ENCODE data around the gene ARVCF. TPM values are rescaled to one million over a fixed set of nuclear protein-coding genes. Genes with fewer than 3 reads are reported as not detected.

Gene ARVCF
- total RNA-seq, 1 donor from 2014 or later = 119 TPM

- peaks cover 20% of the 10 kb centered on the region for H3K4me1 Mint-ChIP-seq (ENCODE audit: low read depth, unreplicated experiment)
- peak overlapping the region; percentile 81 for H3K4me3 Mint-ChIP-seq (ENCODE audit: unreplicated experiment)
- peaks cover 3% of the 10 kb centered on the region for H3K36me3 Mint-ChIP-seq (ENCODE audit: unreplicated experiment)
- DNase-seq = no peak
- H3K27me3 Mint-ChIP-seq (ENCODE audit: unreplicated experiment) = peaks cover 13% of the 10 kb centered on the region
- H3K9me3 Mint-ChIP-seq (ENCODE audit: unreplicated experiment) = peaks cover 1% of the 10 kb centered on the region
- no peak for TF ChIP-seq CTCF (IDR thresholded peaks at IDR 0.05; ENCODE audit: partially characterized antibody, unreplicated experiment)
- peak overlapping the region; percentile 95 for H3K27ac Mint-ChIP-seq (ENCODE audit: unreplicated experiment)
Observed at GRCh38 chr22:19943082-19944026, 73.3 kb downstream of the ARVCF start.

GRCh38 chr22:19942157-19943081, 74.2 kb downstream of the ARVCF start:
- no peak for DNase-seq
- Mint-ChIP-seq H3K4me3 (ENCODE audit: unreplicated experiment) (peak overlapping the region; percentile 81), H3K4me1 (ENCODE audit: low read depth, unreplicated experiment) (peaks cover 20% of the 10 kb centered on the region)

GRCh38 chr22:19941365-19942082, 75.1 kb downstream of the ARVCF start, which contains the start of the genes COMT and TXNRD2:
Gene COMT (plus strand): TSS chr22:19941772. CDS start chr22:19962527, 20,755 bp downstream.
Gene TXNRD2 (minus strand): TSS chr22:19941818. CDS start chr22:19941803, 15 bp downstream.
- Mint-ChIP-seq H3K27ac (ENCODE audit: unreplicated experiment) (peak within 1 kb of the TSS; percentile 95), H3K9me3 (ENCODE audit: unreplicated experiment) (peaks cover 1% of the 10 kb centered on the region), H3K4me3 (ENCODE audit: unreplicated experiment) (peak within 1 kb of the TSS; percentile 81), H3K27me3 (ENCODE audit: unreplicated experiment) (peaks cover 13% of the 10 kb centered on the region), H3K36me3 (ENCODE audit: unreplicated experiment) (peaks cover 16% of the 10 kb centered on the region), H3K4me1 (ENCODE audit: low read depth, unreplicated experiment) (peaks cover 16% of the 10 kb centered on the region)
- TF ChIP-seq CTCF (IDR thresholded peaks at IDR 0.05; ENCODE audit: partially characterized antibody, unreplicated experiment) = no peak
- peak; percentile 62 for DNase-seq

More at GRCh38 chr22:19942157-19943081, 74.2 kb downstream of the ARVCF start:
- H3K27ac Mint-ChIP-seq (ENCODE audit: unreplicated experiment) = peak overlapping the region; percentile 95
- H3K9me3 Mint-ChIP-seq (ENCODE audit: unreplicated experiment) = peaks cover 1% of the 10 kb centered on the region
- peaks cover 8% of the 10 kb centered on the region for H3K36me3 Mint-ChIP-seq (ENCODE audit: unreplicated experiment)
- peaks cover 13% of the 10 kb centered on the region for H3K27me3 Mint-ChIP-seq (ENCODE audit: unreplicated experiment)
- TF ChIP-seq CTCF (IDR thresholded peaks at IDR 0.05; ENCODE audit: partially characterized antibody, unreplicated experiment) = no peak

- H3K4me1 Mint-ChIP-seq (ENCODE audit: low read depth, unreplicated experiment) = peaks cover 16% of the 10 kb centered on the region
- H3K9me3 Mint-ChIP-seq (ENCODE audit: unreplicated experiment) = peaks cover 5% of the 10 kb centered on the region
- H3K4me3 Mint-ChIP-seq (ENCODE audit: unreplicated experiment) = peak overlapping the region; percentile 79
- no peak for TF ChIP-seq CTCF (IDR thresholded peaks at IDR 0.05; ENCODE audit: partially characterized antibody, unreplicated experiment)
- H3K27ac Mint-ChIP-seq (ENCODE audit: unreplicated experiment) = peak overlapping the region; percentile 66
- H3K27me3 Mint-ChIP-seq (ENCODE audit: unreplicated experiment) = peaks cover 13% of the 10 kb centered on the region
- DNase-seq = no peak
- H3K36me3 Mint-ChIP-seq (ENCODE audit: unreplicated experiment) = peaks cover 22% of the 10 kb centered on the region
Observed at GRCh38 chr22:19940536-19941364, 75.9 kb downstream of the ARVCF start.
